Right atrium auricular region (tissue), 2 donors: ENCODE results near the gene AP3S1. TPM values are rescaled to one million over a fixed set of nuclear protein-coding genes. Genes with fewer than 3 reads are reported as not detected.
A peak's percentile ranks its signal among the peaks of the same experiment; 100 is the strongest.

Experiments
- DNase-seq: peaks from one replicate; pipeline ENCODE4 v3.0.0-alpha.2; 2019; ENCODE audit warnings: low spot score
- H3K27ac ChIP-seq, 2 donors: fragments of 200-600 bp; sonication (generic); 1 replicate in 1 of 2; 2 replicates in 1 of 2; pipeline ENCODE4 v1.5.1; 2016 to 2019
- H3K27me3 ChIP-seq, 2 donors: fragments of 200-600 bp; sonication (generic); one replicate each; pipeline versions ENCODE4 v1.5.1 to v1.6.0; 2017 to 2019
- H3K36me3 ChIP-seq: fragments of 200-600 bp; sonication (generic); one replicate; pipeline ENCODE4 v1.5.1; 2016
- H3K4me1 ChIP-seq, 2 donors: fragments of 200-600 bp; sonication (generic); one replicate each; pipeline versions ENCODE4 v1.5.1 to v1.6.0; 2017 to 2019
- H3K4me3 ChIP-seq, 2 donors: fragments of 200-600 bp; sonication (generic); 1 replicate in 1 of 2; 2 replicates in 1 of 2; pipeline ENCODE4 v1.5.1; 2017 to 2019; ENCODE audit warnings: mild to moderate bottlenecking in 1 of 2, moderate library complexity in 1 of 2
- H3K9me3 ChIP-seq, 2 donors: fragments of 200-600 bp; sonication (generic); one replicate each; pipeline ENCODE4 v1.5.1; 2019
- total RNA-seq, 2 donors: library from RNA; depleted of rRNA; stranded (reverse); fragments of >200 nt; gene quantifications; one replicate each; pipeline ENCODE4 v1.1.0, GENCODE V29; 2016
- TF ChIP-seq, protein P1 (sequence below), 2 donors: fragments of 200-600 bp; sonication (generic); IDR thresholded peaks; one replicate each; pipeline ENCODE4 v1.5.1; 2019; ENCODE audit warnings: antibody characterized with exemption in 2 of 2

Gene AP3S1
- total RNA-seq, 2 donors from 2014 or later = 50.1 to 63.4 TPM

- TF ChIP-seq, protein P1, sequence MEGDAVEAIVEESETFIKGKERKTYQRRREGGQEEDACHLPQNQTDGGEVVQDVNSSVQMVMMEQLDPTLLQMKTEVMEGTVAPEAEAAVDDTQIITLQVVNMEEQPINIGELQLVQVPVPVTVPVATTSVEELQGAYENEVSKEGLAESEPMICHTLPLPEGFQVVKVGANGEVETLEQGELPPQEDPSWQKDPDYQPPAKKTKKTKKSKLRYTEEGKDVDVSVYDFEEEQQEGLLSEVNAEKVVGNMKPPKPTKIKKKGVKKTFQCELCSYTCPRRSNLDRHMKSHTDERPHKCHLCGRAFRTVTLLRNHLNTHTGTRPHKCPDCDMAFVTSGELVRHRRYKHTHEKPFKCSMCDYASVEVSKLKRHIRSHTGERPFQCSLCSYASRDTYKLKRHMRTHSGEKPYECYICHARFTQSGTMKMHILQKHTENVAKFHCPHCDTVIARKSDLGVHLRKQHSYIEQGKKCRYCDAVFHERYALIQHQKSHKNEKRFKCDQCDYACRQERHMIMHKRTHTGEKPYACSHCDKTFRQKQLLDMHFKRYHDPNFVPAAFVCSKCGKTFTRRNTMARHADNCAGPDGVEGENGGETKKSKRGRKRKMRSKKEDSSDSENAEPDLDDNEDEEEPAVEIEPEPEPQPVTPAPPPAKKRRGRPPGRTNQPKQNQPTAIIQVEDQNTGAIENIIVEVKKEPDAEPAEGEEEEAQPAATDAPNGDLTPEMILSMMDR (IDR thresholded peaks at IDR 0.05) = no peak
- Histone ChIP-seq H3K36me3 (peaks cover 41% of the 10 kb centered on the region), H3K4me3 (no peak overlapping the region), H3K27ac (no peak overlapping the region), H3K27me3 (no peaks in the 10 kb centered on the region), H3K9me3 (no peaks in the 10 kb centered on the region), H3K4me1 (no peaks in the 10 kb centered on the region)
- no peak for DNase-seq
These were observed 11.8 kb upstream of the AP3S1 start for GRCh38 chr5:115829913-115830312.

GRCh38 chr5:115831163-115831768, 10.5 kb upstream of the AP3S1 start:
- Histone ChIP-seq H3K9me3 (no peaks in the 10 kb centered on the region), H3K4me1 (no peaks in the 10 kb centered on the region), H3K4me3 (no peak overlapping the region), H3K27ac (no peak overlapping the region), H3K36me3 (peaks cover 52% of the 10 kb centered on the region), H3K27me3 (no peaks in the 10 kb centered on the region)
- no peak for DNase-seq
- TF ChIP-seq, protein P1 (IDR thresholded peaks at IDR 0.05) = peak in 1 of 2 donors; percentile 79

DNA sequence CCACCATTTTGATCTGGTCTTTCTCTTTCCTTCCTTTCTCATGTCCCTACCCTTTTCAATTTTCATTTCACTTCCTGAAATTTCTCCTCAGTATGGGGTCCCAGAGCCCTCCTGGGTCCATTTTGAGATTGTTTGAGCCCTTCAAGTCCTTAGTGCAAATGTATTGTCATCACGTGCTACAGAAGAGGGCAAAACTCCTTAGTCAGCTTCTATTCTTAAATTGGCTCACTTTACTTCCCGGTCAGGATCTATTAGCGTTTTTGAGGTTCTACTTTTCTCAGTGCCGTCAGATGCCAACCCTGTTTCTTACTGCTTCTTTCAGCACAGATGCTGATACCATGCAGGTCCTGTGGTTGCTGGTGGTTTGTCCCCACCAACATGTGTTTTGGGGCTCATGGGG, 6.3 kb upstream of the AP3S1 start:
- Histone ChIP-seq H3K4me1 (peaks cover 0 to 20% of the 10 kb centered on the region in 2 donors), H3K27me3 (no peaks in the 10 kb centered on the region), H3K4me3 (no peak overlapping the region), H3K9me3 (no peaks in the 10 kb centered on the region), H3K27ac (no peak overlapping the region), H3K36me3 (peaks cover 53% of the 10 kb centered on the region)
- no peak for DNase-seq
- TF ChIP-seq, protein P1 (IDR thresholded peaks at IDR 0.05) = no peak

GRCh38 chr5:115838885-115839518, 2.7 kb upstream of the AP3S1 start:
- Histone ChIP-seq H3K9me3 (no peaks in the 10 kb centered on the region), H3K4me1 (peaks cover 0 to 37% of the 10 kb centered on the region in 2 donors), H3K27ac (no peak overlapping the region), H3K36me3 (peaks cover 22% of the 10 kb centered on the region), H3K27me3 (no peaks in the 10 kb centered on the region), H3K4me3 (no peak overlapping the region)
- no peak for DNase-seq
- TF ChIP-seq, protein P1 (IDR thresholded peaks at IDR 0.05) = peak; percentile 41 to 67

DNA sequence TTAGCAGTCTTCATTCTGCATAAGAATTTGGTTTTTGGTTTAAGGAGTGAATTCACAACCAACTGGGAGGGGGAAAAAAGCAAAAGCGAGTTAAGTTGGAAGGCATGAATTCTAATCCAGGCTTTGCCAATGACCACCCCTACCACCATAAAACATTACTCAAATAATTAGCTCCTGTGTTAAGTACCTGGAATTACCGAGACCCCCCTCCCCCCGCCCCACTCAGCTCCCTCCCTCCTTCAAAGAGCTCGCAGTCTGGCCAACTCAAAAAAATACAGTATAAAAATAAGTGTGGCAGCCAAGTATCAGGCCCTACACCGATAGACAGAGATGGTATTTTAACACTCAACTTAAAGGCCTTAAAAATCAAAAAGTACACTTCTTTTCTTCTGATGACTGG, 862 bp upstream of the AP3S1 start:
- DNase-seq = no peak
- H3K4me3 ChIP-seq = peak overlapping the region; percentile 86 to 88
- peaks cover 0 to 52% of the 10 kb centered on the region in 2 donors for H3K4me1 ChIP-seq
- TF ChIP-seq, protein P1 (IDR thresholded peaks at IDR 0.05) = no peak
- peaks cover 14% of the 10 kb centered on the region for H3K36me3 ChIP-seq
- H3K27ac ChIP-seq = peak overlapping the region; percentile 97 to 98
- no peaks in the 10 kb centered on the region for H3K27me3 ChIP-seq
- H3K9me3 ChIP-seq = no peaks in the 10 kb centered on the region
